Measurements from ENCODE around the gene MTHFD1. TPM values are rescaled to one million over a fixed set of nuclear protein-coding genes. Genes with fewer than 3 reads are reported as not detected.

The MTHFD1 gene
- total RNA-seq, 1 donor from 2014 or later, result 49.9 TPM

DNA sequence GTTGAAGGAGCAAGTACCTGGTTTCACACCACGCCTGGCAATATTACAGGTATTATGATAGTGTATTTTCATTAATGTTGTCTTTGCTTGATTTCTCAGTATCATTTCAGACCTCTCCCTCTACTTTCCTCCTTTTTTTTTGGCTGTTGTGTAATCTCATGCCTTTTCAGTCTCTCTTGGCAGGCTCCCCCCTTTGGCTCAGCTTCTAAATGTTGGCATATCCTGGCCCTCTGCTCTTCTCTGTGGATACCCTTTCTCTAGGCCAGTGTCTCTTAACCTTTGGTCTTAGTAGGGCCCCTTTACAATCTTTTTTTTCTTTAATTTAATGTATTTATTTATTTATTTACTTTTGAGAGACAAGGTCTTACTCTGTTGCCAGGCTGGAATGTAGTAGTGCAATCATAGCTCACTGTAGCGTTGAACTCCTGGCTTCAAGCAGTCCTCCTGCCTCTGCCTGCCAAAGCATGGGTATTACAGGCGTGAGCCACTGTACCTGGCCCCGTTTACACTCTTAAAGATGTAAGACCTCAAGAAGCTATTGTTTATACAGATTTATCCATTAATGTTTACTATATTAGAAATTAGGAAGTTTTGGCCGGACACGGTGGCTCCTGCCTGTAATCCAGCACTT lies 12.8 kb downstream of the MTHFD1 start:
- DNase-seq (ENCODE audit: low spot score), result no peak
- intact Hi-C loops (cut with DNase I), result no loop called here

GRCh38 chr14:64401949-64402348 lies 13.8 kb downstream of the MTHFD1 start:
- ATAC-seq (no peak), DNase-seq (ENCODE audit: low spot score) (no peak)
- intact Hi-C loops (cut with DNase I), result no loop called here

More for the DNA sequence above, 12.8 kb downstream of the MTHFD1 start:
- ATAC-seq, result no peak

- intact Hi-C loops (cut with DNase I), result no loop called here
Measured at GRCh38 chr14:64405295-64405694, 17.1 kb downstream of the MTHFD1 start.

DNA sequence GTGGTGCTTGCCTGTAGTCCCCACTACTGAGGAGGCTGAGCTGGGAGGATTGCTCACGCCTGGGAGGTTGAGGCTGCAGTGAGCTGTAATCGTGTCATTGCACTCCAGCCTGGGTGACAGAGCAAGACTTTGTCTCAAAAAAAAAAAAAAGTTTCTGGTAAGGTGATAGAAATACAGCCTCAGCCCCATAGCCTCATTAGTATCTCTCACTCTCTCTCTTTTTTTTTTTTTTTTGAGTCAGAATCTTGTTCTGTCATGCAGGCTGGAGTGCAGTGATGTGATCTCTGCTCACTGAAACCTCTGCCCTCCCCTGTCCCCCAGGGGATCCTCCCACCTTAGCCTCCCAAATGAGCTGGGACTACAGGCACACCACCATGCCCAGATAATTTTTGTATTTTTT lies 19.2 kb downstream of the MTHFD1 start:
- no peak for DNase-seq (ENCODE audit: low spot score)
- intact Hi-C loops (cut with DNase I), result no loop called here
- no peak for ATAC-seq

More at GRCh38 chr14:64405295-64405694, 17.1 kb downstream of the MTHFD1 start:
- no peak for ATAC-seq
- DNase-seq (ENCODE audit: low spot score), result no peak

DNA sequence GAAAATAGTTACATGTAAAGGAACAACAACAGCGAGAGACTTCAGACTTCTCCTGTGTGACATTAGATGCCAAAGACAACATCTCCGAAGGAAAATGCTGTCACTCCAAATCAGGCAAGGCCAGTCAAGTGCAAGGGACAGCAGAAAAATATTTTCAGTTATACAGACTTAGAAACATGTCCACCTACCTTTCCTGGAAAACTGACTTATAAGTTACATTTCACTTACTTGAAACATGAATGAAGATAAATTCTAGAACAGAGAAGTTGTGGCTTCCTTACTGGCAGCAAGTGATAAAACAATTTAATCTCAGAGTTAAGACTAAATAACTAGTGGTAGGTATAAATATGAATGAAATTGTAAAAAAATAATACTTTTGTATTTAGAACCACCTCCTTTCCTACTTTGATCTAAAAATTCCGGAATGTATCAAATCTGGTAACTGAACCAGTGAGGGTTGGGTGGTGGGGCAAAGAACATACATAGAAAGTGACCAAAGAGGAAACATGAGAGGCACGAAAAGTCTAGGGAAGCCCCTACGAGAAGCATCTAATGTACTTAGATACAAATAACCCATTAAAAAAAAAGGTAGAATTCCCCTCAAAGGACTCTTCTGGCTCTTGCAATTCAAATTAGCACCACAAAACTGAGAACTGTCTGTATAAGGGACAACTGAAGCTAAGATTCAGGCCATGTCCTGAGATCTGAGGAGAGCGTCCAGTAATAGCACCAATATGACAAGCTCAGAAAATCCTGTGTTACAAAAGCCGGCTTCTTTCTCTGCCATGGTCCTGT lies 21.2 kb downstream of the MTHFD1 start:
- DNase-seq (ENCODE audit: low spot score), result no peak
- no peak for ATAC-seq
- intact Hi-C loops (cut with DNase I), result no loop called here

DNA sequence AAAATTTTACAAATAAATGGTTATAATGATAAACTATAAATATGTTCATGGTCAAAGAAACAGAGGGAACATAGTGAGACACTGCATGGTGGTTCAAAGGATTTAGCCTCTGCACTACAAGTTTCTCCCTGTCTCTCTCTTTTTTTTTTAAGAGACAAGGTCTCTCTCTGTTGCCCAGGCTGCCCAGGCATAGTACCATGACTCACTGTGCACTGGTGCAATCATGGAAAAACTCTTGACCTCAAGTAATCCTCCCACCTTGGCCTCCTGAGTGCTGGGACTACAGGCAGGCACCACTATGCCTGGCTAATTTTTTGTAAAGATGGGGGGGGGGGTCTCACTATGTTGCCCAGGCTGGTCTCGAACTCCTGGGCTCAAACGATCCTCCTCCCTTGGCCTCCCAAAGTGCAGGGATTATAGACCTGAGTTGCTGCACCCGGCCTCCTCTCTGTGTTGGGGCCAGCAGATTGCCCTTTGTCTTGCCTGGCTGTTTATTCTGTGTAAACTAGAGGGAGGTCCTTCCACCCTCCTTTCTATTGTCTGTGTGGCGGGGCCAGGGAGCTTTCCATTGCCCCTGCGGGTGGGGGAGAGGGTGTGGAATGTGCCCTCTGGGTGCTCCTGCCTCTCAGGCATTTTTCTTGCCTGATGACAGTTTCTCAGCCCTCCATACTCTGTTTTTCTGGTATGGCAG lies 22.1 kb downstream of the MTHFD1 start:
- DNase-seq (ENCODE audit: low spot score) (no peak), ATAC-seq (no peak)
- intact Hi-C loops (cut with DNase I), result no loop called here

DNA sequence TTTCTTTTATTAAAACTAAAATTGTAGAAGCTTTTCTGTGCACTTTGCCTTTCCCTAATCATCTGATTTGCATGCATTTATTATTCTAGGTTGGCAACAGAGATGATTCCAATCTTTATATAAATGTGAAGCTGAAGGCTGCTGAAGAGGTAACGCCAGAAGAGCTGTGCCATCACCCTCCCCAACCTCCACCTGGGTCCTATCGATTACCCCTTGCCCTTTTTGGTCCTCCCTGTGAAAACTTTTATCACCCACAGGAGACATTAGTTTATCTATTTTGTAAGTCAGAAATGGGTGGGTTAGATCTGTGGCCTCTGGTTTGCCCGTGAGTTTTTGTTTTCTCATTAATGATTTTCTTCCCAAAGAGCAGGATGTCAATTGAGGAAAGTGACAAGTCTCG lies 22.8 kb downstream of the MTHFD1 start:
- ATAC-seq, result no peak
- intact Hi-C loops (cut with DNase I), result no loop called here
- DNase-seq (ENCODE audit: low spot score), result no peak

GRCh38 chr14:64412237-64412636 lies 24.1 kb downstream of the MTHFD1 start:
- intact Hi-C loops (cut with DNase I), result no loop called here
- no peak for DNase-seq (ENCODE audit: low spot score)
- no peak for ATAC-seq

- no peak for ATAC-seq
- no peak for DNase-seq (ENCODE audit: low spot score)
- intact Hi-C loops (cut with DNase I), result no loop called here
Measured at GRCh38 chr14:64416348-64416932, 28.3 kb downstream of the MTHFD1 start.

- no peak for DNase-seq (ENCODE audit: low spot score)
- intact Hi-C loops (cut with DNase I), result no loop called here
- ATAC-seq, result no peak
Measured at GRCh38 chr14:64417055-64417770, 29.1 kb downstream of the MTHFD1 start.

GRCh38 chr14:64417771-64418125 lies 29.6 kb downstream of the MTHFD1 start:
- DNase-seq (ENCODE audit: low spot score), result no peak
- no peak for ATAC-seq
- intact Hi-C loops (cut with DNase I), result no loop called here

DNA sequence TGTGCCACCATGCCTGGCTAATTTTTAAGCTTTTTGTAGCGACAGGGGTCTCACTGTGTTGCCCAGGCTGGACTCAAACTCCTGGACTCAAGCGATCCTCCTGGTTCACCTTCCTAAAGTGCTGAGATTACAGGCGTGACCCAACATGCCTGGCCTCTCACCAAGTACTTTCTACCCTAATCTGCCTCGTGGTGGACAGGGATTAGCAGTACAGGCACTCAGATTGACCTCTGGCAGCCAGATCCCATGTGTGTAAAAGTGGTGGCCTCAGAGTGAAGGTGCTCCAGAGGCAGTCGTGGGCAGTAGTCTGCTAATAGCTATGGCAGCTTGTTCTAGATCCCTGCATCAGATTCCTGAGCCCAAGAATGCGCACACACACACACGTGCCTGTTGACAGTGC lies 30.9 kb downstream of the MTHFD1 start:
- DNase-seq (ENCODE audit: low spot score) (no peak), ATAC-seq (no peak)
- intact Hi-C loops (cut with DNase I), result no loop called here

DNA sequence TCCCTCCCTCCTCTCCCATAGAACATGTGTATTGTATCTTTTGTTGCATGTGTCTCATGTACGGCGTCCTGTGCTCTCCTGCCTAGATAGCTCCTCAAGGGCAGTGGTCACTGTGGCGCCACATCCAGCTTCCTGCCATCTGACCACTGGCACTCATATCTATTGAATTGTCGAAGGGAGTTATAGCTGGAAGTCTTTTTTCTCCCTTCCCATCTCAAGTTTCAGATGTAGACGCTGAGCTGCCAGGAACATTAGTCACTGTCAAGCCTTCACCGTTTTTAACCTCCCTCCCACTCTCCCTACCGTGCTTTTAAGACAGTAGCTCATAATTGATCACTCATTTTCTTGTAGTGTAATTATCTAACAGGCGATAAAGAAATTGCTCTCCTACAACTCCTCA lies 33.0 kb downstream of the MTHFD1 start:
- no peak for ATAC-seq
- no peak for DNase-seq (ENCODE audit: low spot score)
- intact Hi-C loops (cut with DNase I), result no loop called here

GRCh38 chr14:64422005-64422404 lies 33.9 kb downstream of the MTHFD1 start:
- DNase-seq (ENCODE audit: low spot score), result no peak
- intact Hi-C loops (cut with DNase I), result no loop called here
- ATAC-seq, result no peak

DNA sequence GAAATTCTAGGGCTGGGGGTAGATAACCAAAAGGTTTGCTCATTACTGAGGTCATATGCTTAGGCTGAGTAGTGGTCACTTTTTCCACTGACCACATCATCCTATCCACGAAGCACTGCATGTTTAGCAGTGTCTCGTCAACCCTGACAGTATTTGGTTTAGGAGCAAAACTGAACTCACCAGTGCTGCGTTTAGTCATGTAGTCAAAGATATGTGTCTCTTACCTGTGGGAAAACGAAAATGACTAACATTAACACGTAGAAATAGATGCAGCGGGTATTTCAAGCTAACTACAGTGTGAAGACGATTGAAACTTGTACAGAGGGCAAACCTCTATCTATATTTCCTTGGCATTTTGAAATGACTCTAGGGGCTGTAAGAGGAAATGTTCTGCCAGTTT lies 34.6 kb downstream of the MTHFD1 start:
- intact Hi-C loops (cut with DNase I), result no loop called here

DNA sequence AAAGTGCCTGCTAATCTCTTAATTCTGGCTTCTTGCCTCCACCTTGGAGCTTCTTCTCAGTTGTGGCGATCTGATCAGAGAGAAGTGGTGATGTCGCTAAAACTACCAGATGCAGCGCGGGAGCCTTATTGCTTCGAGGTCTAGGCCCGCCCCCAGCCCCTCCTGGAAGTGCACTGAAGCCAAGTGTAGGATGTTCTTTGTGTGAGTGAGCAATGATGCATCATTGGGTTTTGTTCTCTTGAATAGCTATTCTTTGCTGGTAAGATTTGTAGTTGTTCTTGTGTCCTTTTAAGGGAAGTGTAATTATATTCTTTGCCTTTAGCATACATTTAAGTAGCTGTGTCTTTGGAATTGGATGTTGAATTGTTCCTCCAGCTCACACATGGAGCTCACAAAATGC lies 35.8 kb downstream of the MTHFD1 start:
- ATAC-seq, result no peak
- DNase-seq (ENCODE audit: low spot score), result no peak
- intact Hi-C loops (cut with DNase I), result no loop called here

More for the DNA sequence above, 34.6 kb downstream of the MTHFD1 start:
- ATAC-seq (no peak), DNase-seq (ENCODE audit: low spot score) (no peak)

- ATAC-seq, result no peak
- intact Hi-C loops (cut with DNase I), result no loop called here
- DNase-seq (ENCODE audit: low spot score), result no peak
Measured at GRCh38 chr14:64434528-64434927, 46.4 kb downstream of the MTHFD1 start.

DNA sequence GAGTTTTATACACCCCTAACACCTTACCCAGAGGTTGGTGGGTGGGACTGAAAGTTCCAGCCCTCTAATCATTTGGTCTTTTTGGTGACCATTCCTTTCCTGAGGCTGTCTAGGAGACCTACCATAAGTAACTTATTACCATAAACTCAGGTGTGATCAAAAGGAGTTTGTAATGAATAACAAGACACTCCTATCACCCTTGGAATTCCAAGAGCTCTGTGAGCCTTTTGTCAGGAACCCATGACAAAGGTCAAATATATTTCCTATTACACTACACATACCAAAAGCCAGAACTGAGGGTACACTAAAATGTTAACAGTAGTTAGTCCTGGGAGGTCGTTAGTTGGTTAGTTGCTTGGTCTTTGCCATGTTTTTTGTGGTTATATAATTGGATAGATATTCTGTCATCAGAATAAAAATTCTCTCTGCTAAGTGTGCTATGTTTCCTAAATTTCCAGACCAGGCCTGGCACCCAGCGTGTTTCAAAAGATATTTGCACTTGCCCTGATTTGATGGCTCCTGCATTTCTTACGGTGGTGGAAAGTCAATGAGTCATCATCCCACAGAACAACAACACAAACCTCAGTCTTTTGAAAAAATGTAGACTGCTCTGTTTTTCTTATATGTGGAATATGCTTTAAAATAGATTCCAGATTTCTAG lies 50.2 kb downstream of the MTHFD1 start:
- intact Hi-C loops (cut with DNase I), result no loop called here
- no peak for DNase-seq (ENCODE audit: low spot score)
- no peak for ATAC-seq

DNA sequence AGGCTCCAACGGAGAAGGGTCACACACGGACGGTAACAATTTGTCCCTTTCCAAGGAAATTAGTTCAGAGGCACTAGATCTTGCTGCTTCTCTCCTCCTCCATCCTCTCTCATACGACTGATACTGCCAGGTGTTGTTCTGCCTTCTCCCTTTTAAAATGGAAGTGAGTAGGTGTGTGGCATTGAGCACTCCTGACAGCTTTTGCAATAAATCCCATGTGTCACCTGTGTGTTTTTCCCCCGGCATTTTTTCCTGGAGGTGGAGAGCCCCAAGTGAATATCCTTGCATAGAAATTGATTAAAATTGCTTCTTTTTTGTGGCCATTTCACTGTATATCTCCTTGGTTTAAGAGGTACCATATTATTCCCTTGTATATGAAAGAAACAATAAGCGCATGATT lies 51.0 kb downstream of the MTHFD1 start:
- intact Hi-C loops (cut with DNase I), result no loop called here
- ATAC-seq (no peak), DNase-seq (ENCODE audit: low spot score) (no peak)
